ENCODE measurements around the gene NINJ2.
A peak's percentile ranks its signal among the peaks of the same experiment; 100 is the strongest.

Gene NINJ2

GRCh38 chr12:546265-546919 lies 116.9 kb downstream of the NINJ2 start:
- no peak overlapping the region for H3K27ac ChIP-seq (ENCODE audit: low read depth, low read length)
- H3K9me3 ChIP-seq (ENCODE audit: control insufficient read depth in 1 of 2, low read length in 2 of 2) = no peaks in the 10 kb centered on the region

GRCh38 chr12:545835-546234 lies 117.4 kb downstream of the NINJ2 start:
- no peak overlapping the region for H3K4me3 ChIP-seq (ENCODE audit: low read depth in 1 of 2, low read length in 2 of 2)
- H3K27ac ChIP-seq (ENCODE audit: low read depth, low read length) = no peak overlapping the region
- H3K9me3 ChIP-seq (ENCODE audit: control insufficient read depth in 1 of 2, low read length in 2 of 2) = no peaks in the 10 kb centered on the region
- H3K4me1 ChIP-seq (ENCODE audit: control insufficient read depth in 1 of 2, insufficient read depth in 2 of 2, low read length in 2 of 2) = peaks cover 3 to 10% of the 10 kb centered on the region in 2 donors
- no peaks in the 10 kb centered on the region for H3K36me3 ChIP-seq (ENCODE audit: control insufficient read depth in 1 of 2, insufficient read depth in 2 of 2, low read length in 2 of 2)
- H3K9ac ChIP-seq (ENCODE audit: low read depth in 1 of 2, low read length in 2 of 2) = no peak overlapping the region
- peaks cover 2 to 4% of the 10 kb centered on the region in 2 donors for H3K27me3 ChIP-seq (ENCODE audit: control insufficient read depth in 1 of 2, insufficient read depth in 2 of 2, low read length in 2 of 2)

More at GRCh38 chr12:546265-546919, 116.9 kb downstream of the NINJ2 start:
- no peaks in the 10 kb centered on the region for H3K36me3 ChIP-seq (ENCODE audit: control insufficient read depth in 1 of 2, insufficient read depth in 2 of 2, low read length in 2 of 2)
- H3K4me3 ChIP-seq (ENCODE audit: low read depth in 1 of 2, low read length in 2 of 2) = no peak overlapping the region
- peaks cover 3 to 5% of the 10 kb centered on the region in 2 donors for H3K4me1 ChIP-seq (ENCODE audit: control insufficient read depth in 1 of 2, insufficient read depth in 2 of 2, low read length in 2 of 2)
- no peak overlapping the region for H3K9ac ChIP-seq (ENCODE audit: low read depth in 1 of 2, low read length in 2 of 2)
- peaks cover 2 to 4% of the 10 kb centered on the region in 2 donors for H3K27me3 ChIP-seq (ENCODE audit: control insufficient read depth in 1 of 2, insufficient read depth in 2 of 2, low read length in 2 of 2)

GRCh38 chr12:544941-545635 lies 118.2 kb downstream of the NINJ2 start:
- H3K9me3 ChIP-seq (ENCODE audit: control insufficient read depth in 1 of 2, low read length in 2 of 2) = no peaks in the 10 kb centered on the region
- peaks cover 6 to 10% of the 10 kb centered on the region in 2 donors for H3K4me1 ChIP-seq (ENCODE audit: control insufficient read depth in 1 of 2, insufficient read depth in 2 of 2, low read length in 2 of 2)
- H3K27me3 ChIP-seq (ENCODE audit: control insufficient read depth in 1 of 2, insufficient read depth in 2 of 2, low read length in 2 of 2) = peaks cover 2 to 4% of the 10 kb centered on the region in 2 donors
- no peak overlapping the region for H3K4me3 ChIP-seq (ENCODE audit: low read depth in 1 of 2, low read length in 2 of 2)
- H3K36me3 ChIP-seq (ENCODE audit: control insufficient read depth in 1 of 2, insufficient read depth in 2 of 2, low read length in 2 of 2) = no peaks in the 10 kb centered on the region
- H3K9ac ChIP-seq (ENCODE audit: low read depth in 1 of 2, low read length in 2 of 2) = no peak overlapping the region
- no peak overlapping the region for H3K27ac ChIP-seq (ENCODE audit: low read depth, low read length)

GRCh38 chr12:544142-544541 lies 119.1 kb downstream of the NINJ2 start:
- Histone ChIP-seq H3K27ac (ENCODE audit: low read depth, low read length) (no peak overlapping the region), H3K9me3 (ENCODE audit: control insufficient read depth in 1 of 2, low read length in 2 of 2) (no peaks in the 10 kb centered on the region), H3K4me1 (ENCODE audit: control insufficient read depth in 1 of 2, insufficient read depth in 2 of 2, low read length in 2 of 2) (peaks cover 12 to 15% of the 10 kb centered on the region in 2 donors), H3K9ac (ENCODE audit: low read depth in 1 of 2, low read length in 2 of 2) (no peak overlapping the region), H3K4me3 (ENCODE audit: low read depth in 1 of 2, low read length in 2 of 2) (no peak overlapping the region), H3K36me3 (ENCODE audit: control insufficient read depth in 1 of 2, insufficient read depth in 2 of 2, low read length in 2 of 2) (no peaks in the 10 kb centered on the region), H3K27me3 (ENCODE audit: control insufficient read depth in 1 of 2, insufficient read depth in 2 of 2, low read length in 2 of 2) (peaks cover 2 to 4% of the 10 kb centered on the region in 2 donors)

- no peaks in the 10 kb centered on the region for H3K9me3 ChIP-seq (ENCODE audit: control insufficient read depth in 1 of 2, low read length in 2 of 2)
- H3K9ac ChIP-seq (ENCODE audit: low read depth in 1 of 2, low read length in 2 of 2) = no peak overlapping the region
- no peak overlapping the region for H3K27ac ChIP-seq (ENCODE audit: low read depth, low read length)
- peaks cover 2 to 4% of the 10 kb centered on the region in 2 donors for H3K27me3 ChIP-seq (ENCODE audit: control insufficient read depth in 1 of 2, insufficient read depth in 2 of 2, low read length in 2 of 2)
- no peak overlapping the region for H3K4me3 ChIP-seq (ENCODE audit: low read depth in 1 of 2, low read length in 2 of 2)
- H3K4me1 ChIP-seq (ENCODE audit: control insufficient read depth in 1 of 2, insufficient read depth in 2 of 2, low read length in 2 of 2) = peaks cover 22 to 24% of the 10 kb centered on the region in 2 donors
- H3K36me3 ChIP-seq (ENCODE audit: control insufficient read depth in 1 of 2, insufficient read depth in 2 of 2, low read length in 2 of 2) = no peaks in the 10 kb centered on the region
Measured at GRCh38 chr12:543114-543451, 120.2 kb downstream of the NINJ2 start.

- Histone ChIP-seq H3K36me3 (ENCODE audit: control insufficient read depth in 1 of 2, insufficient read depth in 2 of 2, low read length in 2 of 2) (no peaks in the 10 kb centered on the region), H3K9ac (ENCODE audit: low read depth in 1 of 2, low read length in 2 of 2) (no peak overlapping the region), H3K4me1 (ENCODE audit: control insufficient read depth in 1 of 2, insufficient read depth in 2 of 2, low read length in 2 of 2) (peaks cover 27 to 28% of the 10 kb centered on the region in 2 donors), H3K27ac (ENCODE audit: low read depth, low read length) (no peak overlapping the region), H3K9me3 (ENCODE audit: control insufficient read depth in 1 of 2, low read length in 2 of 2) (no peaks in the 10 kb centered on the region), H3K27me3 (ENCODE audit: control insufficient read depth in 1 of 2, insufficient read depth in 2 of 2, low read length in 2 of 2) (peaks cover 1 to 4% of the 10 kb centered on the region in 2 donors), H3K4me3 (ENCODE audit: low read depth in 1 of 2, low read length in 2 of 2) (no peak overlapping the region)
Measured at GRCh38 chr12:542395-543113, 120.7 kb downstream of the NINJ2 start.

GRCh38 chr12:541676-542324 lies 121.4 kb downstream of the NINJ2 start:
- Histone ChIP-seq H3K27me3 (ENCODE audit: control insufficient read depth in 1 of 2, insufficient read depth in 2 of 2, low read length in 2 of 2) (peaks cover 0 to 4% of the 10 kb centered on the region in 2 donors), H3K4me3 (ENCODE audit: low read depth in 1 of 2, low read length in 2 of 2) (no peak overlapping the region), H3K36me3 (ENCODE audit: control insufficient read depth in 1 of 2, insufficient read depth in 2 of 2, low read length in 2 of 2) (no peaks in the 10 kb centered on the region), H3K27ac (ENCODE audit: low read depth, low read length) (no peak overlapping the region), H3K9ac (ENCODE audit: low read depth in 1 of 2, low read length in 2 of 2) (no peak overlapping the region), H3K4me1 (ENCODE audit: control insufficient read depth in 1 of 2, insufficient read depth in 2 of 2, low read length in 2 of 2) (peaks cover 26 to 27% of the 10 kb centered on the region in 2 donors), H3K9me3 (ENCODE audit: control insufficient read depth in 1 of 2, low read length in 2 of 2) (no peaks in the 10 kb centered on the region)

- Histone ChIP-seq H3K36me3 (ENCODE audit: control insufficient read depth in 1 of 2, insufficient read depth in 2 of 2, low read length in 2 of 2) (no peaks in the 10 kb centered on the region), H3K27ac (ENCODE audit: low read depth, low read length) (no peak overlapping the region), H3K27me3 (ENCODE audit: control insufficient read depth in 1 of 2, insufficient read depth in 2 of 2, low read length in 2 of 2) (no peaks in the 10 kb centered on the region), H3K4me1 (ENCODE audit: control insufficient read depth in 1 of 2, insufficient read depth in 2 of 2, low read length in 2 of 2) (peaks cover 23 to 25% of the 10 kb centered on the region in 2 donors), H3K4me3 (ENCODE audit: low read depth in 1 of 2, low read length in 2 of 2) (no peak overlapping the region), H3K9me3 (ENCODE audit: control insufficient read depth in 1 of 2, low read length in 2 of 2) (no peaks in the 10 kb centered on the region), H3K9ac (ENCODE audit: low read depth in 1 of 2, low read length in 2 of 2) (no peak overlapping the region)
Measured at GRCh38 chr12:539540-540310, 123.5 kb downstream of the NINJ2 start.

GRCh38 chr12:538731-539539 lies 124.3 kb downstream of the NINJ2 start:
- no peaks in the 10 kb centered on the region for H3K27me3 ChIP-seq (ENCODE audit: control insufficient read depth in 1 of 2, insufficient read depth in 2 of 2, low read length in 2 of 2)
- peak overlapping the region in 1 of 2 donors; percentile 46 for H3K4me3 ChIP-seq (ENCODE audit: low read depth in 1 of 2, low read length in 2 of 2)
- no peaks in the 10 kb centered on the region for H3K9me3 ChIP-seq (ENCODE audit: control insufficient read depth in 1 of 2, low read length in 2 of 2)
- no peak overlapping the region for H3K27ac ChIP-seq (ENCODE audit: low read depth, low read length)
- H3K9ac ChIP-seq (ENCODE audit: low read depth in 1 of 2, low read length in 2 of 2) = peak overlapping the region in 1 of 2 donors; percentile 38
- H3K4me1 ChIP-seq (ENCODE audit: control insufficient read depth in 1 of 2, insufficient read depth in 2 of 2, low read length in 2 of 2) = peaks cover 23 to 25% of the 10 kb centered on the region in 2 donors
- H3K36me3 ChIP-seq (ENCODE audit: control insufficient read depth in 1 of 2, insufficient read depth in 2 of 2, low read length in 2 of 2) = no peaks in the 10 kb centered on the region
